GM18526 (cell line): ENCODE measurements around the gene AXDND1.

ENCODE experiments used
- POLR2A ChIP-seq: IDR thresholded peaks from 3 replicates; pipeline ENCODE4 v1.6.1; 2011; ENCODE audit not compliant: insufficient read length; ENCODE audit errors: extremely low read depth

AXDND1 gene

DNA sequence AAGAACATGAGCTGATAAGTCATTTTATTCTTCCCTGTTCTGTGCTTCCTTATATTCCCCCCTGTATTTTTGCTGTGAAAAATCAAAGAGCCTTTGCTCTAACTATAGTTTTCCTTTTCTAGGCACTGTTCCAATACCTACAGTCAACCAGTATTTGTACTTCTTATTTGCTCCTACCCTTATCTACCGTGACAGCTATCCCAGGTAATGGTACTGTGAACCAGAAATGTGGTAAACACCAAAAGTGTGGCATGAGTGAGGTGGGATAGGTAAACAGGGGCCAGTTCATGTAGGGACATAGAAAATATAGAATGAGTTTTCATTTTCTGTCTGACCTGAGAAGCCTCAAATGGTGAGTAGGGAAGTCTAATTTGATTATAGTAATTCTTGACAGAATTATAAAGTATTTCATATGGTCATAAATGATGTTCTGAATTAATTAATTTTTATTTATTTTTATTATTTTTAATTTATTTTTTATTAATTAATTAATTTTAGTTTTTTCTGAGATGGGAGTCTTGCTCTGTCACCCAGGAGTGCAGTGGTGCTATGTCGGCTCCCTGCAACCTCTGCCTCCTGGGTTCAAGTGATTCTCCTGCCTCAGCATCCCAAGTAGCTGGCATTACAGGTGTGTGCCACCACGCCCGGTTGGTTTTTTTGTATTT lies 22.9 kb upstream of the AXDND1 start:
- no peak for TF ChIP-seq POLR2A

DNA sequence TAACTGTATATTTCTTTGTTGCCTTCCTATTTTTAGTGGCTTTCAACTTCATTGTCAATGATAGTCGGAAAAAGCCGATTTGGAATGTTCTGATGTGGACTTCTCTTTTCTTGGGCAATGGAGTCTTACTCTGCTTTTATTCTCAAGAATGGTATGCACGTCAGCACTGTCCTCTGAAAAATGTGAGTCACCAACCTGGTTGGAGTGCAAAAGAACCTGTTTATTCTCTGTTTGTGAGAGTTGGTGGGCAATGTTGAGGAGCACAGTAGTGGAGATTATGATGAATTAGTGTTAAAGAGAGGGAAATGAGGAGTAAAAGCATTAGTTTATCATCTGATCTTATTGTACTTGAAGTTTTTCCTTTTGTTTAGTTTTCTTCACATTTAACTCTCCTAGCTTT lies 14.5 kb upstream of the AXDND1 start:
- TF ChIP-seq POLR2A: no peak

DNA sequence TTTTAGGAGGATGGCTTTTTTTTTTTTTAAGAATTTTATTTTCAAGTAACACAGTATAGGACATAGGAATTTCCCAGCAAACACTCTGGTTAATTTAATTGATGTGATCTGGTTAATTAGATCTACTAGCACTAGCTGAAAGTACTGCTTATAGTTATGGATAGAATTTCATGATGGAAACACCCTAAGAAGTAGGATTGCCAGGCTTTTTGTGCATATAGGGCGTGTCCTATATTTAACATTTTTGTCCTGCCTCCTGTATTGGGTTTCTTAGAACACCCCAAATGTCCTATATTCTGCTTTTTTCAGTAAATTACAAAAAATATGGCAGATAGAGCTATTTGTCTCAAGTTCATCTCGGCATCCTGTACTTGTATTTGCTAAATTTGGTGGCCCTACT lies 13.5 kb upstream of the AXDND1 start:
- no peak for TF ChIP-seq POLR2A

DNA sequence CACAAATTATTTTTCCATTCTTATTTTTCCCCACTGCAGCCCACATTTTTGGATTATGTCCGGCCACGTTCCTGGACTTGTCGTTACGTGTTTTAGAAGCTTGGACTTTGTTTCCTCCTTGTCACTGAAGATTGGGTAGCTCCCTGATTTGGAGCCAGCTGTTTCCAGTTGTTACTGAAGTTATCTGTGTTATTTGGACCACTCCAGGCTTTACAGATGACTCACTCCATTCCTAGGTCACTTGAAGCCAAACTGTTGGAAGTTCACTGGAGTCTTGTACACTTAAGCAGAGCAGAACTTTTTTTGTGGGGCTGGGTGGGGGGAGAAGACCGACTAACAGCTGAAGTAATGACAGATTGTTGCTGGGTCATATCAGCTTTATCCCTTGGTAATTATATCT lies 12.2 kb upstream of the AXDND1 start:
- TF ChIP-seq POLR2A: no peak

DNA sequence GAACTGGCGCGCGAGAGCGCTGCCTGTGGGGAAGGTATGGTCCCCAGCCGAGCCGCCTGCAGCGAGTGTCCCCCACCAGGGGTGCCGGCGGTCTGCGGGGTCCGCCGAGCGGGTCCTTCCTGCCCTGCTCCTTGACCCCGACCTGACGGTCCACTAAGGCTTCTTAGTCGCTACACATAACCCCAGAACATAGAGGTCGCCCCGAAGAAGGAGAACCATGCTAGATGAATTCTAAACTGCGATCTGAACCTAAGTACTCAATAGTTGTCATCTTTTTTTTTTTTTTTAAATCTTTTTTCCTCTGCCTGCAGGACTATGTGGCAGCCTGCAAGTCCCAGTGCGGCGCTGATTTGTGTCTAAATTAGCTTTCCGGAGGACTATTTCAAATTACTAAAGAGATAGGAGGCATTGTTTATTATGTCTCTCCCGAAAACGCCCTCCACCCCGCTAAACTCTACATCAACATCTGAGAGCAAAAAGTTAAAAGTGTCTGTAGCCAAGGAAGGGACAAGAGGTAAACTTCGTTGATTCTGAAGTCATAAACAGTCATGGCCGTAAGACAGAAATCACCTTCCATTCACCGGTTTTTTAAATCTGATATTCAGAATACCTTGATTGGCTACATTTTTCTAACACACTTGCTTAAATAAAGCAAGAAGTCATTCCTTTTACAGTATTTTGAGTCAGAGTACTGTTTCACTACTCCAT lies 476 bp downstream of the AXDND1 start:
- TF ChIP-seq POLR2A: no peak

DNA sequence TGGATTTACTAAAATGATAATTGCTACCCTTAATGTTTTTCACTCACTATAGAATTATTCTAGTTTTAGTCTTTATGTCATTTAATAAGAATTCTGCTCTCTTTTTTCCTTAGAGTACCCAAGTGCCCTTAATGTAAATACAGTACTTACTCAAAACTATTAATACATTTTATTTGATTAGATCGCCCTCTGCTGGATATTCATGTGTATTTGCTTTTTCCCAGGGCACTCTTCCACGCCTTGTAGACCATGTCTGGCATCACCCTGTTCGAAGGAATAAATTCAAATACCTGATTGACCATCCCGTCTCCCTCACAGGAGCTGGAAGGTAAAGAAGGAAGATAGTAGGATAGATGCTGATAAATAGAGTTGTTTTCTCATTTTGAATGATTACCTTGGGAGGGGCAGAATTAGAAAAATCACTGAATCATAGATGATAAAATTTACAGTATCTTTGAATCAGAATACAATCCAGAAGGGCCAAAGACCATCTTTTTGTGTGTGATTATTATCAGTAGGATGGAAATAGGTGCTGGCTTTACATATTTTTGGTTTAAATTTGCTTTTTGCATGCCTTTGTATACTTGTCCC lies 4.1 kb downstream of the AXDND1 start:
- TF ChIP-seq POLR2A: no peak

DNA sequence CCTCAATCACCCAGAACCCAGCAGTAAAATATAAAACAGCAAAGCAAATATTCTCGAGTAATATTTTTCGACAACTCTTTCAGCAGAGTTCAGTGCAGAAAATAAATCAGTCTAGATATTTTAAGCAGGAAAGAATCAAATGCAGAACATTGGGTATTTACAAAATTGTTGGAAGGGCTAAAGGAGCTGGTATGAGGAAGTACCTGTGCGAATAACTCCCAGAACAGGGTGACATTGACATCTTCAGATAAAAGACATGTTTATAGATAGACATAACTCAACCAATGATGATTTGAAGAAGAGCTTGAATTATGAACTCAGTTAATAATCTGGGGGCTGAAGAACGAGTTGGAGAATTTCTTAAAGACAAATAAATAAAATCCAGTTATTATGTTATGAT lies 6.4 kb downstream of the AXDND1 start:
- TF ChIP-seq POLR2A: no peak

DNA sequence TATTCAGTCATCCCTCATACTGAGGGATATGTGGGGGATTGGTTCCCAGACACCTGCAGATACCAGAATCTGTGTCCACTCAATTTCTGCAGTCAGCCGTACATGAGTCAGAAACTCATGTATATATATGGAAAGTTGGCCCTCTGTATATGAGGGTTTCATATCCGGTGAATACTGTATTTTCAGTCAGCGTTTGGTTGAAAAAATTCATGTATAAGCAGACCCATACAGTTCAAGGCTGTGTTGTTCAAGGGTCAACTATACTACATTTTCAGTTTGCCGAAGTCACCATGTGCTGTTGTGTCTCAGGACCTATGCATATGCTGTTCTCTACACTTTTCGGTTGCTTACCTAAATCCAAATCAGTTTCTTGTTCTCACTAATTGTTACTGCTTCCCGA lies 10.5 kb downstream of the AXDND1 start:
- no peak for TF ChIP-seq POLR2A

DNA sequence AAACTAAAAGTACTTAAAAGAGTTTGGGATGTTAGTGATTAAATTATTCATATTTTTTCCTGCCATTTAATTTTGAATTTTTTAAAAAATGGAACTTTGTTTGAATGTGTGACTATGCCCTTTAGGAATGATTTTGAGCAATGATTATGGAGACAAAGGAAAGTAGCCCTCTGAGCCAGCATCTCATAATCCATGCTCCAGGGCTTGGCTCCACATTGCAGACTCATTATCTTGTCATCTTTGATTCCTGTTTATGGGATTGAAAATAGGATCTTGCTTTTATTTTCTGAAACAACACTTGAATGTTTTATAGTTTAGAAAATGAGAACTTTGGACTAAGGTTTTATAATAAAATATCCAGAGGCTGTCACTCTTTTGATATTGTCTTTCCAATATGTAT lies 14.5 kb downstream of the AXDND1 start:
- no peak for TF ChIP-seq POLR2A

DNA sequence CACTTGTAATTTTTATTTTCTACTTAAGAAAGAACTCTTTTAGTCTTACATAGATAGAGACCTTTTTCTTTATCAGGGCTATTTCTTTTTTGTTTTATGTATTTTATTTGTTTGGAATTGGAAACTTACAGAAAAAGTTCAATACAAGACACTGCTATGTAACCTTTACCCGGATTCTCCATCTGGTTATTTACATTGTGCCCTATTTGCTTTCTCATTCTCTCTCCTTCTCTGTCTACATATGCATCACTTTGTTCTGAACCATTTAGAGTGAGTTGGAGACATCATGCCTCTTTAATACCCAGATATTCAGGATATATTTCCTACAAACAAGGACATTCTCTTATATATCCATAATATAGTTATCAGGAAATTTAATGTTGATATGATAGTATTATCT lies 18.3 kb downstream of the AXDND1 start:
- no peak for TF ChIP-seq POLR2A

DNA sequence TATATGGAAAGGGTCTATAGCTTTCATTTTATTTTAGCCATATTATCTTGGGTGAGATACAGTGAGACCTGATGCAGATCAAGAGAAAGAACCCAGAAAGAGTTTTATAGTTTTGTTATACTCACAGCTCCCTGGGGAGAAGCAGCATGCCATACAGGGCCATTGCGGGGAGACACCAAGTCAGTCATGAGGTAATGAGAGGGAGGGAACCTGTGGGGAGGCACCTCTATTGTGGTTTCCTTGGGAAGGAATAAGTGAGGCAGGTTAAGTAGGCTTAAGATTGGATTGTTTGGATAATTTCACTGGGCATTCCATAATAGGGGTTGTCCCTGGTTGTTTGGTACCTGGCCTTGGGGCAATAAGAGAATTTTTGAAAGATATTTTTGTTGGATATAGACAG lies 19.7 kb downstream of the AXDND1 start:
- TF ChIP-seq POLR2A: no peak

DNA sequence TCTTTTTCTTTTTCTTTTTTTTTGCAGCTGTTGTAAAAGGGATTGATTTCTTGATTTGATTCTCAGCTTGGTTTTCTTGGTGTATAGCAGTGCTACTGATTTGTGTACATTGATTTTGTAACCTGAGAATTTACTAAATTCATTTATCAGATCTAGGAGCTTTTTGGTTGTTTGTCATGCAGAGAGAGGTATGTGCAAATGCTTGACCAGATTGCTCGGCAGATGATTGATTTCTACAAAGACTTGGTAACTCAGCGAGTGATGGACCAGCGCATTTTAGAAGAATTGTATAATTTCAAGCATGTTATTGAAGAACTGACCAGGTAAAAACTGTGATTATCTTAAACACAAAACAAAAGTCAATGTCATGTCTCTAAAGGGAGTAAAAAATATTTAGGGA lies 27.9 kb downstream of the AXDND1 start:
- no peak for TF ChIP-seq POLR2A

DNA sequence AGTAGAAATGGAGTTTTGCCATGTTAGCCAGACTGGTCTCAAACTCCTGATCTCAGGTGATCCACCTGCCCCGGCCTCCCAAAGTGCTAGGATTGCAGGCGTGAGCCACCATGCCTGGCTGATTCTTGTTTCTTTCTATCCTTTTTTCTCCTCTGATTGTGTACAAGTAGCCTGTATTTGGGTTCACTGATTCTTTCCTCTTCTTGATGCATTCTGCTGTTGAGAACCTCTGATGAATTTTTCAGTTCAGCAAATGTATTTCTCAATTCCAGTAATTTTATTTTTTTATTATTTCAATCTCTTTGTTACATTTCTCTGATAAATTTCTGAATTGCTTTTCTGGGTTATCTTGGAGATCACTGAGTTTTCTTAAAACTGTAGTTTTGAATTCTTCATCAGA lies 58.8 kb downstream of the AXDND1 start:
- no peak for TF ChIP-seq POLR2A

DNA sequence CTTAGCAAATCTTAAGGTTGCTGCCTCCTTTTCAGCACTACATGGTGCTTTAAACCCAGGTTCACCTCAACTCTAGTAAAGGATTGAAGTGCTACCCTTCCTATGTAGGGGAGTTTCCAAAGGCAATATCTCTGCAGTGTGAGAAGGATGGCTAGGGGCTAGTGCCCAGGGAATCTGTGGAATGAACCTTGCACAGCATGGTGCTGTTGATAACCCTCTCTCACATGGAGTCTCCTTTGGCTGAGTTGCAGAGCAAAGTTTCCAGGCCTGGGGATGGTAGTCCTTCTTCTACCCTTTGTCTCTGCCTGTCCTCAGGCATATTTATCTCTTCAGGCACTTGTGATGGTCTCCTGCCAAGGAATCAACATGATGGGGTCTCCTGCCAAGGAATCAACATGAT lies 59.4 kb downstream of the AXDND1 start:
- TF ChIP-seq POLR2A: no peak

DNA sequence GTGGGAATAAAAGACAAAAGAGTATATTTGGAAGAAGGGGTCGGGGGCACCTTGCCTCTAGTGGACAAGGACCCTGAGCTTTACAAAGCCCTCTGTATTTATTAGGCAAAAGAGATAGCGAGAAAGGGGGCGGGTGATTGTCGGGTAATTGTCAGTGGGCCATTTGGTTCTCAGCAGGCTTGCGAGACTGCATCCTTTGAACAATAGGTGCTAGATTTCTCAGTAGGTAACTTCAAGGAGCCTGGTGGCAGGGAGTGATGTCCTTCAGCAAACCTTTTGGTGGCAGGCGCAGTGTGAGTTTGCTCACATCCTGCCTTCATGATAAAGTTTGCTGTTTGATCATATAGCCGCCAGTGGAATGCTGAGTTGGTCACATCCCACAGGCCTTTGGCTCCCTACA lies 71.4 kb downstream of the AXDND1 start:
- no peak for TF ChIP-seq POLR2A

DNA sequence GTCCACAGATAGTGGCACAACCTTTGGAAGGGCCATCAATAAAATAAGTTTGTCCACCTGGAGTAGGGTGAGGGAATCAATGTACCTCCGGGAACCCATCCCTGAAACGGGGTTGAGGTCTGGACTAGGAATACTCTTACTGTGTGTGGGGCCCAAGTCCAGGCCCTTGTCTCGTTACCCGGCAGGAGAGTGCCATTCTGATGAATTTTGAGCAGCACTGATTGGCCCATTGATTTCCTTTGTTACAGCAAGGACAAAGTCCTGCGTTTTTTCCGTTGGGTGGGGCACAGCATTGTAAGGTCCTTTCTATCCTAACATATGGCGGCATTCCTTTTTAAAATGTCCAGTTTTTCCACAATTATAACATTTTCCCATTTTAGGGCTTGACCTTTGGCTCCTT lies 75.2 kb downstream of the AXDND1 start:
- TF ChIP-seq POLR2A: no peak

DNA sequence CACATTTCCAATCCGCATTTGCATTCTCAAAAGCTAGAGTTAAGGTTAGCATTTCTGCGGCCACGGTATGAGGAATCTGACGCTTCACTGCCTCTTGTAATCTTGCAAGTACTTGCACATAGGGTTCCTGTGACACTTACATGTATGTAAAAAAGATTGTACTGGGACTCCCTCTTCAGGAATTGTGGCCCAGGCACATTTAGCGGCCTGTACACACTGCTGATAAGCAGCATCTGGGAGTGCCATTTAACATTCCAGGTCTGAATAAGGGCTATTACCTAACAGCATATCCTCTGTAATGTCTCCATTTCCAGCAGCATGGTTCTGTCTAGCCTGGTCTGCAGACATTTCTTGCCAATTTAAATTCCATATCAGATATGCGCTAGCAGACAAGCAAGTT lies 75.7 kb downstream of the AXDND1 start:
- no peak for TF ChIP-seq POLR2A
